ENCODE data around the gene TRPC6. TPM values are rescaled to one million over a fixed set of nuclear protein-coding genes. Genes with fewer than 3 reads are reported as not detected.

TRPC6 gene
- total RNA-seq, 1 donor from 2014 or later, result 0.22 TPM

GRCh38 chr11:101459020-101459419 is 124.8 kb downstream of the TRPC6 start:
- Histone ChIP-seq H3K27ac (replicated peaks) (no peak overlapping the region), H3K4me1 (no peaks in the 10 kb centered on the region), H3K27me3 (ENCODE audit: low read depth) (no peaks in the 10 kb centered on the region), H3K9me3 (replicated peaks) (no peaks in the 10 kb centered on the region), H3K4me3 (no peak overlapping the region), H3K36me3 (no peaks in the 10 kb centered on the region)
- DNase-seq, result no peak
- intact Hi-C loops (cut with micrococcal nuclease), result loop anchor here (5.0 kb wide), 1 partner anchor 388 kb away; no protein-coding TSS in a partner anchor
- TF ChIP-seq, protein P1, sequence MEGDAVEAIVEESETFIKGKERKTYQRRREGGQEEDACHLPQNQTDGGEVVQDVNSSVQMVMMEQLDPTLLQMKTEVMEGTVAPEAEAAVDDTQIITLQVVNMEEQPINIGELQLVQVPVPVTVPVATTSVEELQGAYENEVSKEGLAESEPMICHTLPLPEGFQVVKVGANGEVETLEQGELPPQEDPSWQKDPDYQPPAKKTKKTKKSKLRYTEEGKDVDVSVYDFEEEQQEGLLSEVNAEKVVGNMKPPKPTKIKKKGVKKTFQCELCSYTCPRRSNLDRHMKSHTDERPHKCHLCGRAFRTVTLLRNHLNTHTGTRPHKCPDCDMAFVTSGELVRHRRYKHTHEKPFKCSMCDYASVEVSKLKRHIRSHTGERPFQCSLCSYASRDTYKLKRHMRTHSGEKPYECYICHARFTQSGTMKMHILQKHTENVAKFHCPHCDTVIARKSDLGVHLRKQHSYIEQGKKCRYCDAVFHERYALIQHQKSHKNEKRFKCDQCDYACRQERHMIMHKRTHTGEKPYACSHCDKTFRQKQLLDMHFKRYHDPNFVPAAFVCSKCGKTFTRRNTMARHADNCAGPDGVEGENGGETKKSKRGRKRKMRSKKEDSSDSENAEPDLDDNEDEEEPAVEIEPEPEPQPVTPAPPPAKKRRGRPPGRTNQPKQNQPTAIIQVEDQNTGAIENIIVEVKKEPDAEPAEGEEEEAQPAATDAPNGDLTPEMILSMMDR (IDR thresholded peaks at IDR 0.05; ENCODE audit: borderline replicate concordance), result no peak

GRCh38 chr11:101458161-101458560 is 125.6 kb downstream of the TRPC6 start:
- H3K27me3 ChIP-seq (ENCODE audit: low read depth), result no peaks in the 10 kb centered on the region
- TF ChIP-seq, protein P1 (IDR thresholded peaks at IDR 0.05; ENCODE audit: borderline replicate concordance), result no peak
- no peaks in the 10 kb centered on the region for H3K9me3 ChIP-seq (replicated peaks)
- no peaks in the 10 kb centered on the region for H3K4me1 ChIP-seq
- H3K27ac ChIP-seq (replicated peaks), result no peak overlapping the region
- H3K36me3 ChIP-seq, result no peaks in the 10 kb centered on the region
- intact Hi-C loops (cut with micrococcal nuclease), result loop anchor here (5.0 kb wide), 1 partner anchor 389 kb away; no protein-coding TSS in a partner anchor
- no peak overlapping the region for H3K4me3 ChIP-seq
- DNase-seq, result no peak

- Histone ChIP-seq H3K4me1 (no peaks in the 10 kb centered on the region), H3K27me3 (ENCODE audit: low read depth) (no peaks in the 10 kb centered on the region), H3K27ac (replicated peaks) (no peak overlapping the region), H3K9me3 (replicated peaks) (no peaks in the 10 kb centered on the region), H3K4me3 (no peak overlapping the region), H3K36me3 (no peaks in the 10 kb centered on the region)
- no peak for DNase-seq
- intact Hi-C loops (cut with micrococcal nuclease), result loop anchor here (5.0 kb wide), 1 partner anchor 390 kb away; no protein-coding TSS in a partner anchor
- TF ChIP-seq, protein P1 (IDR thresholded peaks at IDR 0.05; ENCODE audit: borderline replicate concordance), result peak; percentile 59
Measured at GRCh38 chr11:101456812-101457211, 127.0 kb downstream of the TRPC6 start.

- H3K9me3 ChIP-seq (replicated peaks), result no peaks in the 10 kb centered on the region
- TF ChIP-seq, protein P1 (IDR thresholded peaks at IDR 0.05; ENCODE audit: borderline replicate concordance), result no peak
- no peak overlapping the region for H3K27ac ChIP-seq (replicated peaks)
- intact Hi-C loops (cut with micrococcal nuclease), result no loop called here
- no peaks in the 10 kb centered on the region for H3K27me3 ChIP-seq (ENCODE audit: low read depth)
- no peak overlapping the region for H3K4me3 ChIP-seq
- H3K4me1 ChIP-seq, result no peaks in the 10 kb centered on the region
- no peak for DNase-seq
- no peaks in the 10 kb centered on the region for H3K36me3 ChIP-seq
Measured at GRCh38 chr11:101453682-101454081, 130.1 kb downstream of the TRPC6 start.

- Histone ChIP-seq H3K27me3 (ENCODE audit: low read depth) (no peaks in the 10 kb centered on the region), H3K27ac (replicated peaks) (no peak overlapping the region), H3K4me1 (peaks cover 18% of the 10 kb centered on the region), H3K9me3 (replicated peaks) (no peaks in the 10 kb centered on the region), H3K4me3 (no peak overlapping the region), H3K36me3 (no peaks in the 10 kb centered on the region)
- TF ChIP-seq, protein P1 (IDR thresholded peaks at IDR 0.05; ENCODE audit: borderline replicate concordance), result no peak
- no peak for DNase-seq
- intact Hi-C loops (cut with micrococcal nuclease), result no loop called here
Measured at GRCh38 chr11:101448881-101449442, 134.8 kb downstream of the TRPC6 start.
